ENCODE data around the gene IGIP.

DNA sequence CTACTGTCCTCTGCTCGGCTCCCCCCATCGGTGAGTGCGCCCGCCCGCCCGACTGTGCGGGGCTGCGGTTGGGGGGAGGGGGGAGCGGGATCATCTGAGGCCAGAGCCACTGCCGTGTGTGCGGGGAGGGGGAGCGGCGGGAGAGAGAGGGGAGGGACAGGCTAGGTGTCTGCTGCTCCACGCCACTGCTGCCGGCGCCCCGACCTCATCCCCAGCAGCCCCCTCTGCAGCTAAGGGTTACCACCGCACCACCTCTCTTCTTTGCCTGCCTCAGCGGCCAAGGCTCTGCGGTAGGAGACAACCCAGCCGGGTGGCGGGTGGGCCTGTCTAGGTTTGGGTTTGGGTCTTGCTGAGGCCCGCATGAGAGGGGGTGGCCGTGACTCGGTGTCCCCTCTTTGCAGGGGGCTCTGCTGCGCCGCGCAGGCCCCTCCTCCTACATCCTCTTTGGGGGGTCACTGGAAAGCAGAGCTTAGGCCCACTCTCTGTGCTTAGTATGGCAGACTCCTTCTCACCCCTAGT is 12.5 kb upstream of the IGIP start:
- TF ChIP-seq POLR2A (IDR thresholded peaks at IDR 0.05), result no peak
- TF ChIP-seq, protein P1, sequence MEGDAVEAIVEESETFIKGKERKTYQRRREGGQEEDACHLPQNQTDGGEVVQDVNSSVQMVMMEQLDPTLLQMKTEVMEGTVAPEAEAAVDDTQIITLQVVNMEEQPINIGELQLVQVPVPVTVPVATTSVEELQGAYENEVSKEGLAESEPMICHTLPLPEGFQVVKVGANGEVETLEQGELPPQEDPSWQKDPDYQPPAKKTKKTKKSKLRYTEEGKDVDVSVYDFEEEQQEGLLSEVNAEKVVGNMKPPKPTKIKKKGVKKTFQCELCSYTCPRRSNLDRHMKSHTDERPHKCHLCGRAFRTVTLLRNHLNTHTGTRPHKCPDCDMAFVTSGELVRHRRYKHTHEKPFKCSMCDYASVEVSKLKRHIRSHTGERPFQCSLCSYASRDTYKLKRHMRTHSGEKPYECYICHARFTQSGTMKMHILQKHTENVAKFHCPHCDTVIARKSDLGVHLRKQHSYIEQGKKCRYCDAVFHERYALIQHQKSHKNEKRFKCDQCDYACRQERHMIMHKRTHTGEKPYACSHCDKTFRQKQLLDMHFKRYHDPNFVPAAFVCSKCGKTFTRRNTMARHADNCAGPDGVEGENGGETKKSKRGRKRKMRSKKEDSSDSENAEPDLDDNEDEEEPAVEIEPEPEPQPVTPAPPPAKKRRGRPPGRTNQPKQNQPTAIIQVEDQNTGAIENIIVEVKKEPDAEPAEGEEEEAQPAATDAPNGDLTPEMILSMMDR (IDR thresholded peaks at IDR 0.05), result no peak

Measured in testis (tissue), 2 donors.